Activated T-cell treated with anti-CD3 and anti-CD28 coated beads for 48 hours (primary cell): Measurements from ENCODE around the gene GPR180.
"Not testable (repeated sequence)": the region's sequence is repeated elsewhere in the genome, so short reads cannot be mapped to it uniquely, and the experiment has no call there.

Experiments
- DNase-seq: peaks from one replicate; pipeline ENCODE4 v3.0.0-alpha.2; 2020; ENCODE audit warnings: low read depth

The GPR180 gene

GRCh38 chr13:94596575-94596971 lies 5.1 kb upstream of the GPR180 start:
- no peak for DNase-seq

- DNase-seq, result no peak
Observed at GRCh38 chr13:94598281-94598680, 3.4 kb upstream of the GPR180 start.

- DNase-seq, result no peak
Observed at GRCh38 chr13:94599877-94600276, 1.8 kb upstream of the GPR180 start.

- DNase-seq, result no peak
Observed at GRCh38 chr13:94602467-94602866, 810 bp downstream of the GPR180 start.

GRCh38 chr13:94607056-94607455 lies 5.4 kb downstream of the GPR180 start:
- no peak for DNase-seq

GRCh38 chr13:94607939-94608338 lies 6.3 kb downstream of the GPR180 start:
- DNase-seq, result no peak

GRCh38 chr13:94608586-94608985 lies 6.9 kb downstream of the GPR180 start:
- no peak for DNase-seq

GRCh38 chr13:94609196-94609595 lies 7.5 kb downstream of the GPR180 start:
- DNase-seq, result no peak

GRCh38 chr13:94610475-94610874 lies 8.8 kb downstream of the GPR180 start:
- no peak for DNase-seq

- no peak for DNase-seq
Observed at GRCh38 chr13:94612050-94612449, 10.4 kb downstream of the GPR180 start.

GRCh38 chr13:94613051-94613450 lies 11.4 kb downstream of the GPR180 start:
- no peak for DNase-seq

- DNase-seq, result no peak
Observed at GRCh38 chr13:94617389-94618000, 15.8 kb downstream of the GPR180 start.

GRCh38 chr13:94620286-94620896 lies 18.7 kb downstream of the GPR180 start:
- peak; percentile 14 for DNase-seq

- DNase-seq, result no peak
Observed at GRCh38 chr13:94622344-94622743, 20.7 kb downstream of the GPR180 start.

GRCh38 chr13:94623316-94623715 lies 21.7 kb downstream of the GPR180 start:
- DNase-seq, result no peak

GRCh38 chr13:94630858-94631257 lies 29.2 kb downstream of the GPR180 start:
- no peak for DNase-seq

- no peak for DNase-seq
Observed at GRCh38 chr13:94632226-94632980, 30.7 kb downstream of the GPR180 start.

GRCh38 chr13:94636096-94636495 lies 34.4 kb downstream of the GPR180 start:
- DNase-seq, result not testable (repeated sequence)

GRCh38 chr13:94636942-94637578 lies 35.4 kb downstream of the GPR180 start:
- no peak for DNase-seq

- not testable (repeated sequence) for DNase-seq
Observed at GRCh38 chr13:94637677-94638076, 36.0 kb downstream of the GPR180 start.

GRCh38 chr13:94640721-94641120 lies 39.1 kb downstream of the GPR180 start:
- no peak for DNase-seq

GRCh38 chr13:94641409-94641941 lies 39.8 kb downstream of the GPR180 start:
- DNase-seq, result no peak

GRCh38 chr13:94646904-94647303 lies 45.2 kb downstream of the GPR180 start:
- no peak for DNase-seq
